HG03457 (cell line): ENCODE measurements around the gene CBLN4.

Experiments
- ATAC-seq: cut with Tn5 transposase; IDR thresholded peaks from one replicate; pipeline ENCODE4 v1.9.1; 2021; ENCODE audit warnings: moderate number of reproducible peaks; ENCODE audit not compliant: unreplicated experiment

CBLN4 gene

GRCh38 chr20:56005389-56005715 lies at the start of gene CBLN4:
CBLN4 (minus strand) TSS chr20:56005519; CDS start chr20:56004171, 1,348 bp downstream.
- no peak for ATAC-seq

DNA sequence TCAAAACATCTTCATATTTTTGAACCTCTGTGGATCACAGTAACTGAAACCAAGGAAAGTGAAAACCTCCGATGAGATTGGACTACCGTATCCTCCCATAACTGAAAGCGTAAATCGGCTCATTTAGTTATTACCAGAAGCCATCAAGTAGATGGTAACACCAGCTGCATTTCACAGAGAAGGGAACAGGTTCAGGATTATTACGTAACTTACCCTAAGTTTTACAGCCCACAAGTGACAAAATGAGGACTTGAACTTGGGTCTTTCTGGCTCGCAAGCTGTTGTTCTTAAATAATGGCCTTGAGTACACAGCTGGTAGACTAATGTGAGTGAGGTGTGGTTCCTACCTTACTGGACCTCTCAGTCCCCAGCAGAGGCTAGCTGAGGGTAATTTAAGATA lies 37.9 kb upstream of the CBLN4 start:
- no peak for ATAC-seq

- ATAC-seq: no peak
Observed at GRCh38 chr20:56032251-56032650, 26.9 kb upstream of the CBLN4 start.

DNA sequence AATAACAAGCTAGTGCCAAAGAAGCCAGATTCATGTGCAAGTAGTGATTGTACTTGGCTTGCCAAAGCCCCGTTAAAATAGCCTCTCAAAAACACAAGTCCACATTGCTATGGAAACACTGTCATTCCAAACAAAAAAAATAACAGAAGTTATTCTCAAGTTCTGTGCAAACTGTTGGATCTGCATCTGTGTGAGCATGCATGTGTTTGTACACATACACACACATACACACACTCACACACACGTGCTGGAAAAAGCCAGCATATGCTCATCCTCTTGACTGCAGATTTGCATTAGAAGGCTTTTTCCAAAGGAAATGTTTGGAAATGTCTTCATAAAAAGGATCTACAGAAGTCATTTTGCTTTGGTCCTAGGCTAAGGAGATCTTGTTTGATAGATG lies 13.4 kb upstream of the CBLN4 start:
- ATAC-seq: no peak

DNA sequence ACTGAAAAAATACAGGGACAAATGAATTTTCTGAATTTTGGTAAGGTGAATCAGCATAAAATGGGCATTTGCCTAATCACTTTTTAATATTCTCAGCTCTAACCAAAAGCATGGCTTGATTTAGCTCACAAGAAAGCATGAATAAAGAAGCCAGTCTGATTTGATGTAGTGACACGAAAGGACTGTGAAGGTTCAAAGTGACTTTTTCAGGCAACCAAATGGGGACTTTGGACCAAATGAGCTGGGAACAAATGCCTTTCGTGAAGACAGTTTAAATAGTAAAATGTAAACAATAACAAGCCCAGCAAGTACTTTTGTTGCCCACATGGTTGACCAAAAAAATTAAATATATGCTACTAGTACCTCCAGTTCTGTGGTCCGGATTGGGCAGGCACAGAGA lies 12.9 kb upstream of the CBLN4 start:
- no peak for ATAC-seq

- no peak for ATAC-seq
Observed at GRCh38 chr20:56017560-56017959, 12.2 kb upstream of the CBLN4 start.

DNA sequence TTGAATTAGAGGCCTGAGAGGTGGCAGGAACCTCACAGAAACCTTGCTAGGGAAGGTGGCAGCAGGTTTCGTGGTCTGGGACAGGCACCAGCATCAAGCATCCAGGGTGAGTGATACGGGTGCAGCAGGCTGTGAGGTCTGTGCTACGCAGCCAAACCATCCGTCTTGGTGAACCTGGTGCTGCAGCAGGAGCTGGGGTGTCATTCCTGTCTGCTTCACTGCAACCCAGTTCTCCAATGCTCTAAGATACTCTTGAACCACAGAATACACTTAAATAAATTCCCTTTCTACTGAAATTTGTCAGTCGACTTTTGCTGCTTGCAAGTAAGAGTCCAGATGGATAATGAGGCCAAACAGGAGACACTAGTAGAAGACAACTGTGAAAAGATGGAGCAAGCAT lies 9.7 kb upstream of the CBLN4 start:
- no peak for ATAC-seq

DNA sequence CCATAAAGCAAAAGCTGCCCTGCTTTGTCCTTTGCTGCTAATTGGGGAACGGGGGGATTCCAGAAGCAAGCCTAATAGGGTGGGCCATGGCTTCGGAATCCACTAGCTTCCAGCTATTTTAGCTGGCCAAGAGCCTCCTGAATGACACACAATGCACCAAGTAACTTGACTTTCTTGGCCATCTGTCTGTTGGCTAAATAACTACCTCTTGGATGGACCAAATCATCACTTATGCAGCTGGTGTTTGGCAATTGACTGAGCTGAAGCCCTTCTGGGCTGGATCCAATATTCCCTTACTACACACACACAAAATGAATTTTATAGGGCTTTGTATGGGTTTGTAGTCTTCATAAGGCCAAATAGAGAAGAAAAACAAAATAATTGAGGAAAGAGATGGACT lies 8.8 kb upstream of the CBLN4 start:
- ATAC-seq: no peak

GRCh38 chr20:56004611-56005388 lies 519 bp downstream of the CBLN4 start:
- no peak for ATAC-seq

- ATAC-seq: no peak
Observed at GRCh38 chr20:56004007-56004406, 1.3 kb downstream of the CBLN4 start.

DNA sequence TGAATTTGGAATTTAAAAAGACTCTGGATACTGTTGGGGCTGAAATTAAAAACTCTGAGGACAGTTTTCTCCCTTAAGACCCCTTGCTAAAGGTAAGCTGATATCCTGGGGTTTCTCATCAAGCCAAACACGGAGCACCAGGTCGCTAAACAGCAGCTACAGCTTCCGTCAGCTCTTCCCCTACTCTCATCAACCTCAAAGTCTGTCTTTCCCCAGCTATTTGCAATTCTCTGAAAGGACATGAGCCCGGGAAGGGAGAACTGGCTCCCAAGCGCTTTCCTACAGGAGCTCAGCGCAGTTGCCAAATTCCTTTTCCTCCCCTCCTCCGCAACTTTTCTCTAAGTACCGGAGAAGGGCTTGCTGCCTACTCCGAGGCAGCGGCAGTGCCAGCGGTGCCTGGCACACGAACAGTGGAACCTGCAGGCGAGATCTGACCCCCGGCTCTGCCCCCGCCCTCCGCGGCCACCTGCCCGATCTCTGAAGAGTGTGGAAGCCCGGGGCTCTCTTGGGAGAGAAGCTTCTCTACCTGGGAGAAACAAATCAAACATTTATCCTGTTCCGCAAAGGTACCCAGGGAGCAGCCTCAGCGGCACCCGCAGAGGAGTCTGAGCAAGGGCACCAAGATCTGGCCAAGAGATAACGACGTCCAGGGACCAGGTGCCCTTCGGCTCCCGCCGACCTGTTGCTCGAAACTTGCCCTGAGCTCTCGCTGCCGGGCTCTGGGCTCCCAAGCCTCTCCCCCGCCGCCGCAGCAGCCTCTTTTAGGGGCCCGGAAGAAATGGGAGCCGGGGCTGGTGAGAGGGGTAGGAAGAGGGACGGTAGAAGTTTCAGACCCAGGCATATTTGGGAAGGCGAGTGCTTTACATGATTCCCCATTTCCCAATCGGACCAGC lies 2.2 kb downstream of the CBLN4 start:
- no peak for ATAC-seq

DNA sequence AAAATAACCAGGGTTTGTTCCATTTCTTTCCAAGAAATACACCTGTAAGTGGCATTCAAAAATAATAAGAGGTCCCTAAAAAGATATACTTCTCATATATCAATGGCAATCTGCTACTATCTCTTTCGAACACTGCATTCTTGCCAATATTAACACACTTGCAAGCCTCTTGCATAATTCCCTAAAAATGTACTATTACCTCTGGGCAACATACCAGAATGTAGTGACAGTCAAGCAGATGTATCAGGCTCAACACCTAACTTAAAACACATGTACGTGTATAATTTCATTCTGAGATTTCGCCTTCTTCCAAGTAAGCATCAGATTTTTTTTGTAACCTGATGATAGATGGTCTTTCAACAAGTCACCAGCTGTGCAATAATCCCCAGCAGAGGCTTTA lies 3.4 kb downstream of the CBLN4 start:
- no peak for ATAC-seq

- no peak for ATAC-seq
Observed at GRCh38 chr20:56001106-56001785, 4.1 kb downstream of the CBLN4 start.

GRCh38 chr20:55978550-55978949 lies 26.8 kb downstream of the CBLN4 start:
- no peak for ATAC-seq

DNA sequence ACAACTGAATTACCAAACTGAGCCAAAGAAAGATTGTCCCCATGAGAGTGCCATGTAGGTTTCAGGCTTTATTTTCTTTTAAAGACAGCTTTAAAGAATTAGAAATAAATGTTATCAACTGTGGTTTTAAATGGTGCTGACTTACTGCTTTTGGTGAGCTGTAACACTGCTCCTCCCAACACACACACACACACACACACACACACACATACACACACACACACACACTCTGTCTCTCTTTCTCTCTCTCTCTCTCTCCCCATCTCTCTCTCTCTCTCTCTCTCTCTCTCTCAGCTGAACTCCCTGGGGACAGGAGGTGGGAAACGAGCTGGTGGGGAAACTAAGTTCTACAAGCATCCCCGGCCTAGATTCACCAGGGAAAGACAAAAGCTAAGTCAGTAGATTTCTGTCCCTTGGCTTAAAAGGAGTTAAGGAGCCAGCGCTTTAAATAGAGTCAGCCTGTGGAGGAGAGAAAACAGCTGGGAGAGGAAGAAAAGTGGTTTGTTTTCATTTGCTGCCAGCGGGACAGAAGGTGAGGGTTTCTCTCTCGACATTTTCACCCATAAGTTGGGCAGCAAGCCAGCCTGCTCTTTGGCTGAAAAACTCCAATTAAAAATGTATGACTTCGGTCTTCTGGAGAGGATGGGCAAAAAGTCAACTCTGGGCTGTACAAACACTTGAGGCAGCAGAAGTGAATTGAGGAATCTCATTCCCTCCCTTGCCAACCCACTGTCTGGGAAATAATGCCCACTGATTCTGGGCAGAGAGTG lies 27.4 kb downstream of the CBLN4 start:
- ATAC-seq: no peak

DNA sequence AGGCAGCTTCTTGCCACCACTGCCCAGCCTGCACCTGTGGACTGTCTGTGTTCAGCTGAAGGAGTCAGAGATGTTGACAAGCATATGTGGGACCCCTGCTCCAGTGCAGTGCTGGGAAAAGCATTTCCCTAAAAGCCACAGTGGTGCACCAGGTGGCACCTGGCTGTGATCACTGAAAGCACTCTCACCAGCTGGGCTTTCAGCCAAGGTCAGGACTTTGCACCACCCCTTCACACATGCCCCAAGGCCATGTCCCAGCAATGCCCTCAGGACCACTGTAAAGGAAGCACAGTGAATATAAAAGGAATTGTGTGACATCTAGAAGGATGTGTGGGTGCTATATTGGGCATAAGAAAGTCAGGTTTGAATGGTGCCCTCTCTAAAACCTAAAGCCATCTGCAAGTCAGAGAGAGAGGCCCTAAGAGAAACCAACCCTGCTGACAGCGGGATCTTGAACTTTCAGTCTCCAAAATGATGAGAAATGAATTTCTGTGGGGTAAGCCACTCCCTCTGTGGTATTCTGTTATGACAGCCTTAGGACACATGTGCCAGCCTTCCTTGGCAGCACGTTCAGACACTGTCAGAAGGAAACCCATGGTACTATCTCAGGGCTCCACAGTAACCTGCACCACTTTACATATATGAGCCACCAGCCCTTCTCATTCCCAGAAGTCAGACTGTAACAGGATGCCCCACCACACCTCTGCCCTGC lies 30.7 kb downstream of the CBLN4 start:
- no peak for ATAC-seq

DNA sequence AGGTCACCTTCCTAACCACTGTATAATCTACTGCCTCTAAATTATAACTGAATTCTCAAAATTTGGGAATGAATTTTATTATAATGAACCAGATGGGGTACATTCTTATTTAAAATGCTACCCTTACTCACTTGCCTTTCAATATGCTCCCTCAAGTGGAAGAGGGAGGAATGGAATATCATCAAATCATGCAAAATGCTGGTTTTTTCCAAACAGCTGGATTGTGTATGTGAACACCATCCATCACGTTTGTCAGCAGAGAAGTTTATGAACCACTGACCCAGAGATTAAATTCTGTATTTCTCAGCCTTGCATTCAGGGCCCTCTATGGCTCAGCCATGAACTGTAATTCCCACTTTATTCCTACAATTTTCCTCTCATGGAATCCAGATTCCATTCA lies 40.5 kb downstream of the CBLN4 start:
- ATAC-seq: no peak

- ATAC-seq: no peak
Observed at GRCh38 chr20:55961376-55962330, 43.7 kb downstream of the CBLN4 start.

GRCh38 chr20:55953201-55953600 lies 52.1 kb downstream of the CBLN4 start:
- ATAC-seq: no peak
